Gastrocnemius medialis (tissue), 4 donors: ENCODE results near the gene CDRT4.

Source experiments
- CTCF ChIP-seq, 5 experiments: fragments of 450-650 bp in 3 of 5; fragments of 200-600 bp in 2 of 5; sonication (generic) in 2 of 5; IDR thresholded peaks in 4 of 5; conservative IDR thresholded peaks in 1 of 5; 1 replicate in 4 of 5; 2 replicates in 1 of 5; pipeline ENCODE4 v1.5.1; 2016 to 2019; ENCODE audit warnings: antibody characterized with exemption in 5 of 5, mild to moderate bottlenecking in 3 of 5, moderate library complexity in 3 of 5
- POLR2A ChIP-seq, 2 donors: fragments of 450-650 bp; IDR thresholded peaks; one replicate each; pipeline ENCODE4 v1.6.1; 2017; ENCODE audit warnings: antibody characterized with exemption in 2 of 2, mild to moderate bottlenecking in 2 of 2, moderate library complexity in 2 of 2

GRCh38 chr17:15467592-15467991 is at the start of gene CDRT4:
- no peak for TF ChIP-seq CTCF (IDR thresholded peaks at IDR 0.05 in 4 of 5, conservative IDR thresholded peaks at IDR 0.05 in 1 of 5)
- no peak for TF ChIP-seq POLR2A (IDR thresholded peaks at IDR 0.05)
